Measurements from ENCODE around the gene TCEANC. TPM values are rescaled to one million over a fixed set of nuclear protein-coding genes. Genes with fewer than 3 reads are reported as not detected.

The TCEANC gene
- total and polyA plus RNA-seq, 2 of the 4 experiments (the other 2 are of a cell fraction) = 0.99 to 2.5 TPM

- peaks cover 2% of the 10 kb centered on the region for H3K36me3 ChIP-seq (ENCODE audit: control insufficient read depth, insufficient read depth, low read length)
- ATAC-seq (ENCODE audit: low read depth) = no peak
- no peak overlapping the region for H2AK9ac ChIP-seq (replicated peaks; ENCODE audit: low read depth, low read length, poor library complexity)
- no peak overlapping the region for H2AK5ac ChIP-seq (ENCODE audit: low read depth, low read length)
- H2AFZ ChIP-seq (replicated peaks; ENCODE audit: low read length, poor library complexity) = no peak overlapping the region
- no peak overlapping the region for H3K4ac ChIP-seq (ENCODE audit: low read depth, low read length)
- peaks cover 52% of the 10 kb centered on the region for H4K20me1 ChIP-seq (ENCODE audit: insufficient read depth, low read length)
- H2BK120ac ChIP-seq (ENCODE audit: low read depth, low read length) = no peak overlapping the region
- H3K27ac ChIP-seq (ENCODE audit: insufficient read depth, low read length) = peak overlapping the region; percentile 5; the same call in 1 of the 2 replicates
- peaks cover 7% of the 10 kb centered on the region for H3K4me1 ChIP-seq (ENCODE audit: control insufficient read depth, insufficient read depth, low read length)
- H3K79me1 ChIP-seq (ENCODE audit: low read depth in 1 of 2, low read length in 2 of 2) = peaks cover 22 to 58% of the 10 kb centered on the region in 2 experiments
- in situ Hi-C loops (cut with MboI; ENCODE audit: low sequenced_read_pairs) = no loop called here
- no peak overlapping the region for H4K8ac ChIP-seq (ENCODE audit: low read depth in 2 of 2, low read length in 2 of 2)
- no peak overlapping the region for H2BK20ac ChIP-seq (ENCODE audit: low read depth, low read length)
- H3K56ac ChIP-seq (ENCODE audit: extremely low read depth, insufficient read depth, low read length) = no peak overlapping the region
- TF ChIP-seq RCOR1 (IDR thresholded peaks at IDR 0.05; ENCODE audit: insufficient replicate concordance, low read length) (no peak), CEBPB (IDR thresholded peaks at IDR 0.05; ENCODE audit: low read depth, low read length) (peak; percentile 34; the same call in 1 of the 2 replicates), RFX5 (IDR thresholded peaks at IDR 0.05; ENCODE audit: low read depth, low read length) (no peak), BHLHE40 (IDR thresholded peaks at IDR 0.05; ENCODE audit: low read depth, low read length) (no peak), MXI1 (IDR thresholded peaks at IDR 0.05; ENCODE audit: borderline replicate concordance, low read depth, low read length) (no peak), RAD21 (IDR thresholded peaks at IDR 0.05; ENCODE audit: low read length) (no peak), MAFK (IDR thresholded peaks at IDR 0.05; ENCODE audit: low read depth, low read length) (no peak)
- TF ChIP-seq, protein P1, sequence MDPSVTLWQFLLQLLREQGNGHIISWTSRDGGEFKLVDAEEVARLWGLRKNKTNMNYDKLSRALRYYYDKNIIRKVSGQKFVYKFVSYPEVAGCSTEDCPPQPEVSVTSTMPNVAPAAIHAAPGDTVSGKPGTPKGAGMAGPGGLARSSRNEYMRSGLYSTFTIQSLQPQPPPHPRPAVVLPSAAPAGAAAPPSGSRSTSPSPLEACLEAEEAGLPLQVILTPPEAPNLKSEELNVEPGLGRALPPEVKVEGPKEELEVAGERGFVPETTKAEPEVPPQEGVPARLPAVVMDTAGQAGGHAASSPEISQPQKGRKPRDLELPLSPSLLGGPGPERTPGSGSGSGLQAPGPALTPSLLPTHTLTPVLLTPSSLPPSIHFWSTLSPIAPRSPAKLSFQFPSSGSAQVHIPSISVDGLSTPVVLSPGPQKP (IDR thresholded peaks at IDR 0.05; ENCODE audit: borderline replicate concordance, low read depth, low read length) = no peak
- TF ChIP-seq, protein P2, sequence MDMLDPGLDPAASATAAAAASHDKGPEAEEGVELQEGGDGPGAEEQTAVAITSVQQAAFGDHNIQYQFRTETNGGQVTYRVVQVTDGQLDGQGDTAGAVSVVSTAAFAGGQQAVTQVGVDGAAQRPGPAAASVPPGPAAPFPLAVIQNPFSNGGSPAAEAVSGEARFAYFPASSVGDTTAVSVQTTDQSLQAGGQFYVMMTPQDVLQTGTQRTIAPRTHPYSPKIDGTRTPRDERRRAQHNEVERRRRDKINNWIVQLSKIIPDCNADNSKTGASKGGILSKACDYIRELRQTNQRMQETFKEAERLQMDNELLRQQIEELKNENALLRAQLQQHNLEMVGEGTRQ (IDR thresholded peaks at IDR 0.05; ENCODE audit: low read depth, low read length) = no peak
- CTCF ChIA-PET = interaction anchor here (0.5 kb wide), 1 partner anchor 15 kb away, joined by 8 read pairs; no protein-coding TSS in a partner anchor
- no peaks in the 10 kb centered on the region; the same call in 1 of the 2 replicates for H3K27me3 ChIP-seq (ENCODE audit: control insufficient read depth, insufficient read depth, low read length)
- no peak overlapping the region for H2BK5ac ChIP-seq (ENCODE audit: low read depth, low read length, poor library complexity, severe bottlenecking)
- H3K18ac ChIP-seq (ENCODE audit: low read depth, low read length) = no peak overlapping the region
- no peaks in the 10 kb centered on the region for H3K9me3 ChIP-seq (ENCODE audit: control insufficient read depth, insufficient read depth, low read length)
- POLR2A ChIA-PET (ENCODE audit: unreplicated experiment) = no interaction called here
- dilution Hi-C loops (cut with HindIII; ENCODE audit: low sequenced_read_pairs, unreplicated experiment) = no loop called here
- no peak overlapping the region for H2BK15ac ChIP-seq (ENCODE audit: low read depth, low read length)
- peak overlapping the region; percentile 36; the same call in 1 of the 2 replicates for H3K4me2 ChIP-seq (ENCODE audit: low read depth, low read length)
- no peak overlapping the region for H3K4me3 ChIP-seq (ENCODE audit: insufficient read depth, low read depth, low read length)
- no peak overlapping the region for H3K14ac ChIP-seq (replicated peaks; ENCODE audit: low read depth, low read length)
- no peak overlapping the region for H4K5ac ChIP-seq (ENCODE audit: low read depth, low read length)
- peaks cover 3% of the 10 kb centered on the region; the same call in 1 of the 2 replicates for H3K9me1 ChIP-seq (ENCODE audit: insufficient read depth, low read length)
- no TSS peak for BruUV-seq (replicated peaks)
- no peak overlapping the region for H3K9ac ChIP-seq (ENCODE audit: low read depth, low read length)
- intact Hi-C loops (cut with micrococcal nuclease) = loop anchor here (5.0 kb wide), 1 partner anchor 39 kb away; the partner anchor contains the start of genes OFD1 and TRAPPC2
- no peak overlapping the region for H3K23ac ChIP-seq (ENCODE audit: low read depth, low read length)
- no peak overlapping the region for H4K91ac ChIP-seq (ENCODE audit: insufficient read depth, low read depth, low read length)
- peak; percentile 19 for DNase-seq
- WGBS, 2 experiments (ENCODE audit: extremely low coverage in 2 of 2, insufficient read length in 1 of 2) = 71% methylated on average over 1 of the region's 7 CpGs; no CpG with 5 or more reads in 1 of the 2 experiments
Measured at GRCh38 chrX:13693341-13693961, 40.5 kb downstream of the TCEANC start.
